ENCODE measurements around the gene UBALD1.
"Not testable (repeated sequence)": the region's sequence is repeated elsewhere in the genome, so short reads cannot be mapped to it uniquely, and the experiment has no call there.

Gene UBALD1

GRCh38 chr16:4591706-4592470, 22.8 kb downstream of the UBALD1 start:
- DNase-seq: no peak

DNA sequence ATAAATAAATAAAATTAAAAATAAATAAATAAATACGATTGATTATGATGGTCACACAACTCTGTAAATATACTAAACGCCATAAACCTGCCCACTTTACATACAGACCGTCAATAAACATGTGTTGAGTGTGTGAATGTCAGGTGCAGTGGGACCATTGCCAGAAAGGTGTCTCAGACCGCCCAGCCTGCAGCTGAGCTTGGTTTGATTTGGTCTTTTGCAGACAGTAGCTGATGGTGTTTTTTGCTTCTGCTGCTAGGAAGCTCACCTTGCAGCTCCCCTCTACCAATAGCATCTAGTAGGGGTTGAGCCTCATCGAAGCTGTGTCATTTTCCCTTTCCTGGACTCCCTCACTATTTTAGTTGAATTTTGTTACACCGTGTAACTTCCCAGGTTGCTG, 23.5 kb downstream of the UBALD1 start:
- DNase-seq: no peak

GRCh38 chr16:4588961-4589360, 25.7 kb downstream of the UBALD1 start:
- DNase-seq: no peak

DNA sequence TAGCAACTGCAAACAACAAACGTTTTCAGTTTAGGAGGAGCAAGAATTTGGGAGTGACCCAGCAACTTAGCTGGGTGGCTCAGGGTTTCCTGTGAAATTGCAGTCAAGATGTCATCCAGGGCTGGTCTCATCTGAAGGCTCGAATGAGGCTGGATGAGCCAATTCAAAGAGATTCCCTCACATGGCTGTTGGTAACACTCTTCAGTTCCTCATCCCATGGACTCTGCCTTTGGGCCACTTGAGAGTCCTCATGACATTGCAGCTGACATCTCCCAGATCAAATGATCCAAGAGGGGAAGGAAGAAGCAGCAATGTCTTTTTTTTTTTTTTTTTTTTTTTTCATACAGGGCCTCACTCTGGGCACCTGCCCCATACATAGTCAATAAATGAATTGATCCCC, 26.3 kb downstream of the UBALD1 start:
- DNase-seq: no peak

DNA sequence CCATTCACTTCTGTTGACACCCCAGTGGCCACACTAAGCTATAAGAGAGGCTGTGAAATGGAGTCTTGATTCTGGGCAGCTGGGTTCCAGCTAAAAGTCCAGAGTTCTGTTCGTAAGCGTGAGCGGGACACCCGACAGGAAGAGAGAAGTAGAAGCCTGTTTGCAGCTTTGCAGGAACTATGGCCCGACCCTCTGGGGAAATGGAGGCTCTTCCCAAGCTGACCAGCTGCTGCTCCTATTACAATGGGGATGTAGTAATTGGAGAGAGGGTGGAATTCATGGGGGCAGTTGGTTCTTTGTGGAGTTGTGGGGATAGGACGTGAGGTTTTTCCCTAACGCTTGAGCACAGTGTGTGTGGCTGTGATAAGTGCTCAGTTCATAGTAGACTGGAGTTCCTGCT, 28.4 kb downstream of the UBALD1 start:
- DNase-seq: no peak

DNA sequence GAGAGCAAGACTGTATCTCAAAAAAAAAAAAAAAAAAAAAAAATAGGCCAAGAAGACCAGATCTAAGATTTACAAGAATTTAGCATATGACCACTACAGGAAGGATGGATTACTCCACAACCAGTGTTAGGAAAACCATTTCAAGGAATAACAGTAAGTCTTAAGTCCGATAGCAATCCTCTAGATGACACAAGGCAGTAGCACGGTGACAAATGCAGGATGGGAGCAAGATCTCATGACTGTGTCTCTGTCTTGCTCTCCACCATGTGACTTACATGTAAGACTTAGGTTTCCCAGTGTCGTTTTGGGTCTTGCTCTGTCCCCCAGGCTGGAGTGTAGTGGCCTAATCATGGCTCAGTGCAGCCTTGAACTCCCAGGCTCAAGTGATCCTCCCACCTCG, 30.8 kb downstream of the UBALD1 start:
- no peak for DNase-seq

- DNase-seq: no peak
Measured at GRCh38 chr16:4580250-4580649, 34.4 kb downstream of the UBALD1 start.

GRCh38 chr16:4578961-4579530, 35.6 kb downstream of the UBALD1 start:
- peak; percentile 21 for DNase-seq

DNA sequence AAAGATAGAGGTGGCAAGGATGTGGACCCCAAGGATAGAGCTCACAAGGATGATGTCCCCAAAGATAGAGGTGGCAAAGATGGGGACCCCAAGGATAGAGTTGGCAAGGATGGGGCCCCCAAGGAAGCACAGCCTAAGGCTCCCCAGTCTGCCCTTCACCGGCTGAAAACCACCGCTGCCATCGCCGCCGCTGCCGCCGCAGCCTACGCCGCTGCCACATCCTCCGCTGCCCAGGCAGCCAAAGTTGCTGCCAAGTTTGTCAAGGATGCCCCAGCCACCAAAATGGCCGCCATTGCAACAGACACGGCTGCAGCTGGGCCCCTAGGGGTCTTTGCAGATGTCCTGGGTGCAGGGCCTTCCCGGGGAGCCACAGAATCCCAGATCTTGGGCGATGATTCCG, 38.7 kb downstream of the UBALD1 start:
- DNase-seq: no peak

DNA sequence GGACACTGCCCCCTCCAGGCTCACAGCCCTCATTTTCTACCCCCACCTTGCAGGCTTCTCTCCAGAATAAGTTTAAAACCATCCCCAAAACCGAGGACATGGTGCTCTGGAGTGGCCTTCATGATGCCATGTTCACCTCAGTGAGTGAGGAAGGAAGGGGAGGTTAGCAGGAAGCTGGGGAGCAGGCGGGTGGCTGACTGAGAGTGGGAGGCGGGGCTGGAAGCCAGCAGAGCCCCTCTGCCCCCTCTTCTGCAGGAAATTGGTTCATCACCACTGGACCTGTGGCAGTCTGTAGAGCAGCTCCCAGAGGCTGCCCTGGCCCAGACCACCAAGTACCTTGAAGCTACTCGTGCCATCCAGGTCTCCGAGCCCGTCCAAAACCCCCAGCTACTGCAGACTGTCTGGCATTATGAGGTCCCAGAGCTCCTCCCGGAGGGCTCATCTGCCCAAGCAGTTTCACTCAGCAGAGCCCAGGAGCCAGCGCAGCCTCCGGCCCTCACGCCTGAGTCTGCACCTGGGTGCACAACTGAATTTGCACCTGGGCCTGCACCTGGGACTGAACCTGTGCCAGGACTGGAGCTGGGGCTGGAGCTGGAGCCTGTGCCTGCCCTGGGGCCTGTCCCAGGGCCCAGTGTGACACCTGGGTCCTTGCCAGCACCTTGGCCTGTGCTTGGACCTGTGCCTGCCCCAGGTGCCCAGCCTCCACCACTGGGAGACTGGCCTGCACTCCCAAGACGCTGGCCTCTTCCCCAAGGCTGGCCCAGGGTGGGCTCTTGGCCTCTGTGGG, 39.6 kb downstream of the UBALD1 start:
- DNase-seq: no peak

- DNase-seq: not testable (repeated sequence)
Measured at GRCh38 chr16:4573926-4574325, 40.8 kb downstream of the UBALD1 start.

DNA sequence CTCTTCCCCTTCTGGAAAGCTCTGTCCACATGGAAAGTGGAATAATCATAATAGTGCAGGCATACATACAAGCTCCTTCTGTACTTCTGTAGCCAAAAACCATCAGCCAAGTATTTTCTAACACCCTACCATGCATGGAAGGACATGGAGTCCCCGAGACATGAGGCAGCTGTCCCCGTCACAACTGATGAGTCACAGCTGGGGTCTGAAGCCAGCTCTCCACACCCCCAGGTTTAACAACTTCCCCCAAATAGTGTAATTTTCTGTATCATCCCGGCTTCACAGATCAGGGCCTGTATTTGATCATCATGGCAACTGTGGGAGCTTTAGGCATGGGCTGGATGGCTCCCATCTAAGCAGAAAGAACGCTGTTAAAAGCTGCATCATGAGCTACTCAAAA, 42.0 kb downstream of the UBALD1 start:
- no peak for DNase-seq

GRCh38 chr16:4570688-4571321, 43.9 kb downstream of the UBALD1 start:
- DNase-seq: no peak

GRCh38 chr16:4570086-4570485, 44.6 kb downstream of the UBALD1 start:
- no peak for DNase-seq

GRCh38 chr16:4566144-4566543, 48.5 kb downstream of the UBALD1 start:
- DNase-seq: no peak

DNA sequence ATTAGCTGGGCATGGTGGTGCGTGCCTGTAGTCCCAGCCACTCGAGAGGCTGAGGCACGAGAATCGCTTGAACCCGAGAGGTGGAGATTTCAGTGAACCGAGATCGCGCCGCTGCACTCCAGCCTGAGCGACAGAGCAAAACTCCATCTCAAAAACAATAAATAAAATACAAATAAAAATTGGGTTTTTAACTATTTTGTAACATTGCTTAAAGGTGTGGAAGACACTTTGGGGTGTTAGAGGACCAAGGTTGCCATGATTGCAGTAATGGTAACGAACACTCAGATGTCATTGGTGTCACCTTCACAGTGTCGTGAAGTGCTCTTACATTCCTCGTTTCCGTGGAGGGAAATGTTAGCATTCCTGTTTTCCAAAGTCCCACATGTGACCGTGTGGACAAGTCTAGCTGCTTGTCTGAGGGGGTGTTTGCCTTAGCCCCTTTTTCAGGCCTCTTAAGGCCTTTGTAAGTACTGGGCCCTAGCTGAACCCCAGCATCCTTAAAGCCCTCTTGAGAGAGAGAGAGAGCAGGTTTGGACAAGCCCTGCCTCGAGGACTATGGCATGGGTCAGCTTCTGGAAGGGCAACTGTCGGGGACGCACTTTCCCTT, 49.9 kb downstream of the UBALD1 start:
- no peak for DNase-seq

DNA sequence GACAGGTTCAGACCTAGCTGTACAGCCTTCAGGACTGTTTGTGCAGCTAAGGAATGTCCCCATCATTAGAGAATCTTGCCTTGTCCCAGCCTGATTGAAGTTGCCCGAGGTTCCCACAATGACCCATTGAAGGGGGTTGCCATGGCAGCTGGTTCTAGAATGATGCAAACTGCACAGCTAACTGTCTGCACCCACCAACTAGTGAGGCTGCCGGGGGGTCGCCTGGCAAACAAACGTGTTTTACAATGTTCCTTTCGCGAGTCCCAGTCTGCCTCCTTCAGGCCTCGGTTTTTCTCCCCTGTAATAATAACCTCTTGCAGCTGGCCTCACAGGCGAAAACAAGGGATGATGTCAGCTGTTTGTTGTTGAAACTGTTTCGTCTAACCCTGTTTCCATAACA, 53.1 kb downstream of the UBALD1 start:
- no peak for DNase-seq

Measured in NCI-H1436 (cell line).